EH (cell line): ENCODE data around the gene SLAMF9.

Source experiments
- DNase-seq: peaks from one replicate; pipeline ENCODE4 v3.0.0-alpha.2; 2015; ENCODE audit warnings: low read depth

The SLAMF9 gene

DNA sequence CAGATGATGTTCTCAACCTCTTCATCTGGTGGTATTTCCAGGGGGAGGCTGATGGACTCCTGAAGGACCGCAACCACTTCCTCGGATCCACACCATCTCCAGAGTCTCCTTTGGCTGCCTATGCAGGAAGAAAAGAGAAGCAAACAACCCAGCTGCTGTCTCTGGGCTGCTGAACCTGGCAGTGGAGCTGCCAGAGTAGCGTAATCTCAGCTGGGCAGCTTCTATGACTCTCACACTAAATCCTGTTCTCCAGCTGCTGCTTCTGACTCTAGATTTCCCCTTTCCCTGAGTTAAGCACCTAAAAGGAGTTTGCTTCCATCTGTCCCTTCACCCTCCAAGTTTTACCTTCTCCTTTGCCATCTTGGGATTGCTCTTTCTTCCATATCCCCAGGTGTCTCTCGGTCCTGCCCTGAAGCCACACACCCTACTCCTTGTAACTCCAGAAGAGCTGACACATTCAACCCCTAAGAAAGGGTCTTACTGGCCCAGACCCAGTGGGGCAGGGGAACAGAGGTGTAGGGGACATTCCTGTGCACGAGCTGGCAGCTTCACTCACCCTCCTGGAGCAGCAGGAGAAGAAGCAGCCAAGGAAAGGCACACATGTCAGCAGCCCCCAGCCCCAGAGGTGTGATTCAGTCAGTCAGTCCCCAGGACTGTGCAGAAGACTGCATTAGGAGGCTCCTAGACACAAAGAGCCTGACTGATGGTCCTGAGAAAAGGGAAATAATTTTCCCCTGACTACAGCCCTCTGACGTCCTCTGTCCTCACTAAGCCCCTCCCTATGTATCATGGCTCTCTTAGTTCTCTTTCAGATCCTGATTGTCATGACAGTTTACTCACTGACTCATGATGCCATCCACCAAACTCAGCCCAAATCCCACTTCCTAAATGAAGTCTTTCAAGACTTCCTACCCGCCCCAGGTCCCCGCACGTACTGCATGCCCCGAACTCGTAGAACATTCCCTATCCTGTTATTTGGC, at the start of gene SLAMF9:
Gene SLAMF9 (minus strand): TSS at position 702 of the 980 bp plus-strand sequence. CDS start 100 bp downstream, at position 602.
- peak; percentile 64 for DNase-seq

DNA sequence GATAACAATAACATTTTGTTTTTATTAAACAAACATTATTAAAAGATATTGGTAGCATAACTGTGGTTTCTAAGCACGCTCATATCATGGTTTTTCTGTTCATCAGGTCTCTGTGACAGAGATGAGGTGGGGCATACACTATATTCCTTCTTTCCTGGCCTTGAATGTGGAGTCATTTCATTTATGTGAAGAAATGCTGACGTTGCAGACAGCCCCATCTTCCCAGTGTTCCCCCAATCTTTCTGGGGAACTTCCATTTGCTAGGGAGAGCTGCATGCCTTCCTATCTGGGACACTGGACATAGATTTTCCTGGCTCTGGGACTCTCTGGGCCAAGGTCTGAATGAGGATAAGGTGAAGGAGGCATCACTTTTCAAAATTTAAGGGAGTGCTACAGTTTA, 47.4 kb upstream of the SLAMF9 start:
- DNase-seq = no peak

DNA sequence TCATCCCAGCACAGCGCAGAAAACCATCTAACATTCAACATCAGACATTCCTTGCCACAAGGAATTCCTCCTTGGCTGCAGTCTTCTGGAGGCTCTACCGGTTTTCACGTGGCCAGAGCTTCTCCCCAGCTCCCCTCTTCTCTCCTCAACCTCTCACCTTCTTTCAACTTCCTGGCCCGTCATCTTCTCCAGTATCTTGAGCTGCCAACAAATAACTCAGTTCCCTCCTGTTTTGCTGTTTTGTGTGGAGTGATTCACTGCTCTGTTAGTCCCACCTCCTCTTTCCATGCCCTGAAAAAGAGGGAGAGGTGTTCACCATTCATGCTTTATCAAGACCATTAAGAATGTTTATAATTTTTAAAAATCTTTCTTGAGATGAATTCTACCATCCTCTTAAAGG, 45.2 kb upstream of the SLAMF9 start:
- peak; percentile 29 for DNase-seq

DNA sequence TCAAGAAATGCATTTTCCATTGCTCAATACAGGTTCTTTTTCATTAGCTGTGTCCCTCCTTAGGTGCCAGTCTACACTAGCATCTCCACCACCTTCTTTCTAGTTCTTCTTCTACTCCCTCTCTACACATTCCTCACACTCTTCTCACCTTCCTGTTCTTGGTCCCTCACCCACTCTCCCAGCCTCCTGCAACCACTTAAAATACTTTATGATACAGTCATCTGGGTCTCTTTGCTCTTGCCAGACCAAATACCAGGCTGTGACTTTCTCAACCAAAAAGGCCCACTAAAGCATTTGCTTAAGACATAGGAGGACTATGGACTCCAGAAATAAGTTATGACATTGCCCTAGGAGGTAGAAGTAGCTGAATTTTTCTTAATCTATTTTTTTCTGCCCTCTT, 42.6 kb upstream of the SLAMF9 start:
- DNase-seq = peak; percentile 94

DNA sequence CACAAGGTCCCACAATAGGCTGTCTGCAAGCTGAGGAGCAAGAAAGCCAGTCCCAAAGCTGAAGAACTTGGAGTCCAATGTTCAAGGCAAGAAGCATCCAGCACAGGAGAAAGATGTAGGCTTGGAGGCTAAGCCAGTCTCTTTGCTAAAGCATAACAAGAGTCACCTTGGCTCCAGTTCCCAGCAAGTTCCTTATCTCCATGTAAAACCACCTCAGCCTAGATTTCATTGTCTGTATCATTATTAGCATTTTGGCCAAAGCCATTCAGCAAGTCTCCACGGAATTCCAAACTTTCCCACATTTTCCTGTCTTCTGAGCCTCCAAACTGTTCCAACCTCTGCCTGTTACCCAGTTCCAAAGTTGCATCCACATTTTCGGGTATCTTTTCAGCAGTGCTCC, 40.9 kb upstream of the SLAMF9 start:
- no peak for DNase-seq

DNA sequence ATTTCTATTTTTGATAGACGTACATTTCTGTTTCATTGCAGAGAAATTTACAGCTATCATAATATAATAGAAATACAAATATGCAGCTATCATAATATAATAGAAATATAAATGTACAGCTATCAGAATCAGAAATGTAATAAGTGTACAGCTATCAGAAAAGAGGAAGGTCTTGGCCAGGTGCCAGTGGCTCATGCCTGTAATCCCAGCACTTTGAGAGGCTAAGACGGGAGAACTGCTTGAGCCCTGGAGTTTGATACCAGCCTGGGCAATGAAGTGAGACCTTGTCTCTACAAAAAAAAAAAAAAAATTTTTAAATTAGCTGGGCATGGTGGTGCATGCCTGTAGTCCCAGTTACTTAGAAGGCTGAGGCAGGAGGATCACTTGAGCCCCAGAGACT, 39.9 kb upstream of the SLAMF9 start:
- no peak for DNase-seq

DNA sequence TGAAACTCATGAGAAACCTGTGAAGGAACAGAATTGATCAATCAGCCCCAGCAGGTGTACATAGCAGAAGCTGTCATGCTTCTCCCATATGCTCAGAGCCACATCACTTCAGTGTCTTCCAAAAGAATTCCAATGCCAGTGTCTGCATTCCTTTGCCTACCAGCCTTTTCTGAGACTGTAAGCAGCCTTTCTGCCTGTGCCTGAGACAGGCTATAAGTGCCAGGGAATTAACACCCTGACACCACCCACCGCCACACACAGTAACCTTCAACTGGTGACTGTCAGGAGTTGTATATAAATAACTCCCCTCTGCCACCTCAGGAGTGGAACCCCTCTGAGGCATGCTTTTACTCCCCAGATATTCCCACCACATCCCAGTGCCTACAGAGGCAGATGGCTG, 38.1 kb upstream of the SLAMF9 start:
- no peak for DNase-seq

DNA sequence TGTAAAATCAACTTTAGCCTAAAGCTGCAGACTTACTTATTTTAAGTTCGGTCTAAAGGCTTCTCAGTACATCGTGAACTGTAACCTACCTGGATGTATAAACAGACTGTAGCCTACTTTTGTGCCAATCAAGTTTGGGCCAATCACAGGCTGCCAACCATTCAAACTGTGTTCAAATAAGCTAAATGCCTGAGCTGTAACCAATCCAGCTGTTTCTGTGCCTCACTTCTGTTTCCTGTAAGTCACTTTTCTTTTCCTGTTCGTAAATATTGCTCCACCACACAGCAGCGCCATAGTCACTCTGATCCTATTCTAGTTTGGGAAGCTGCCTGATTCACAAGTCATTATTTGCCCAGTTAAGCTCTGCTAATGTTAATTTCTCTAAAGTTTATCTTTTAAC, 37.5 kb upstream of the SLAMF9 start:
- DNase-seq = peak; percentile 18

DNA sequence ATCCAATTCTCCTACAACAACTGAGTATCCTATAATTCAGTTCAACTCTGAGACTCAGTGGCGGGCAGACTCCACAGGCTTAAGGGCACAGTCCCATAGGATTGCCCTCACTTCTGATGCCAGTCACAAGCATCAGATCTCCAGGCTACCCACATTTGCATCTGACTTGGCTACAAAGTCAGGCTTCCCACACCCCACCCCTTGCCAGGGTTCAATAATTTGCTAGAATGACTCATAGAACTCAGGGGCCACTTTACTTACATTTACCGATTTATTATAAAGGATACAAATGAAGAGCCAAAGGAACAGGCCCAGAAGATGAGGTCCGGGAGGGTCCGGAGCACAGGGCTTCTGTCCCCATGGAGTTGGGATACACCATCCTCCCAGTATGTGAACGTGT, 36.0 kb upstream of the SLAMF9 start:
- DNase-seq = no peak

DNA sequence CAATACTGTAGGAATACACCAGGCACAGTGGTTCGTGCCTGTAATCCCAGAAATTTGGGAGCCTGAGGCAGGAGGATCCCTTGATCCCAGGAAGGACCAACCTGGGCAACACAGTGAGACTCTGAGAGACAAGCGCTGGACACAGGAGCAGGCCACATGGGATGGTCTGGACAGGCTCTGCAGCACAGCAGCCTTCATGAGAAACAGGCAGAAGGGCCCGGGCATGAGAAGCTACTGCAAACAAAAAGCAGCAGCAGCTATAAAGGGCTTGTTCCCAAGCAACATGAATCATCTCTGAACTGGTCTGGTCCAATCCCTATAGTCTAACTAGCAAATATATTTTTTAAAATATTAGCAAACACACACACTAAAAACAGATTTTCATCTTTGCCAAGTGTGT, 35.5 kb upstream of the SLAMF9 start:
- DNase-seq = no peak

DNA sequence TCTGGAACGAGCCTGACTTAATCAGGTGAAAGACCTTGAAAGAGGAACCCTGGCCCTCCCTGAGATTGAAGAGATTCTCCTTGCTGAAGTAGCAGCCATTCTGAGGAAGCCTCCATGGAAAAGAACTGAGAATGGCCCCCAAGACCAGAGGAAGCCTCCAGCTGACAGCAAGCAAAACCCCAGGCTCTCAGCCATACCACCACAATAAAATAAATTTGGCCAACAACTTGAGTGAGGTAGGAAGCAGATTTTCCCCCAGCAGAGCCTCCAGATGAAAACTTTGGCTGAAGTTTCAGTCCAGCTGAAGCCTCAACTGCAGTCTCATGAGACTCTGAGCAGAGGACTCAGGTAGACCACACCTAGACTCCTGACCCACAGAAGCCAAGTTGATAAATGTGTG, 34.0 kb upstream of the SLAMF9 start:
- DNase-seq = no peak

DNA sequence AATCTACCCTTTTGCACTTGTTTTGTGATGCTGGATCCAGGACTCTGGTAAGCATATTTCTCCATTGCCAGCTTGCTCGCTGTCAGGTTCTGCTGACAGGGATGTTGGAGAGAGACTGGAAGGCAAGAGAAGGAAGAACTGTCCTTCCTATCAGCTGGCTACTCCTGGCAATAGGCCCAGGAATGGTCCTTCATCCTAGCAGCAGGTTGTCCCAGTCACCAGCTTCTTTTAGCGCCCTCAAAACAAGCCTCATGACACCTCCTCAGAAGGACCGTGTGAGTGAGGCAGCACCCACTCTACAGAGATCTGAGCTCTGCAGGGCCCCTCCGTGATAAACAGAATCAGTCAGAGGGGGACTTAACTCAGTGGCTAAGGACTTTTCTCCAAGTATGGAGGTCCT, 33.1 kb upstream of the SLAMF9 start:
- DNase-seq = no peak

DNA sequence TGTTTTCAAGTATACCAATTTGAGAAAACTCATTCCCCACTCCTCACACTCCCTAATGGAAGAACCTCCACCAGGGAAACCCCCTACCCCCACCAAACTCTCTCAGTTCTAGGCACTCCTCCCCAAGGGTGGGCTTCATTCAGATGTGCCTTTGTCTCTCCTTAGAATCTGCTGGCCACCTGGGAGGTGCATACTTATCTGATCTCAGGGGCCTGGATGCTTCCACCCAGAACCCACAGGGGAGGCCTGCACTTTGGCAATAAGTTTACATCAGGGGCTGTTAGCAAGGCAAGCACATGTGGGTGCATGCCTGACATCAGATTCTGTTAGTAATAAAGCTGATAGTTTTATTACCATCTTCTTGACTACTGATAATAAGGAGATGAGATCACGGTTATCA, 32.5 kb upstream of the SLAMF9 start:
- DNase-seq = no peak

DNA sequence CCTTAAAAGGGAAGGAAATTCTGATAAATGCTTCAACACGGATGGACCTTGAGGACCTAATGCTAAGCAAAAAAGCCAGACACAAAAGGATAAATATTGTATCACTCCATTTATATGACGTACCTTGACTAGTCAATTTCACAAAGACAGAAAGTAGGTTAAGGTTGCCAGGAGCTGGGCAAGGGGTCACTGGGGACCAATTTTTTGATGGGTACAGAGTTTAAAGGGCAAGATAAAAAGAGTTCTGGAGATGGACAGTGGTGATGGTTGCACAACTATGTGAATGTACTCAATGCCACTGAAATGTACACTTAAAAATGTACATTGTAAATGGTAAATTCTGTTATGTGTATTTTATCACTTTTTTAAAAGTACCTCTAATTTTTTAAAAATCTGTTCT, 32.1 kb upstream of the SLAMF9 start:
- no peak for DNase-seq

DNA sequence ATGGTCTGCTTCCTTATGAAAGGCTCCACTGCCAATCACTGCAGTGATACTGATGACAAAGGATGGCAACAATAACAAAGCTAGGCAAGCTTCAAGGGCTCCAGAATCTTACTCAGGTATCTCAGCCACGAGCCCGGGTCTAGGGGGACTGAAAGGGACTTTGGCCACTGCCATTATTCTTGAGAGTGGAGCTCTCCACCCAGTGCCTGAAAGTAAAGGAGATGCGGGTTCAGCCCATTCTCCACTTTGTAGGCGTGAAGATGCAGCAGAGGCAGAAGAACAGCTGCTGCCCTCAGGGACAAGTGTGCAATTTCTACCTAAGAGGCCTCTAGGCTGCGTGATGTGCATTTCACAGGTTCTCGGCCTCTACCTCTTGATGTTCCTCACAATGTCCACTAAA, 31.4 kb upstream of the SLAMF9 start:
- DNase-seq = no peak

DNA sequence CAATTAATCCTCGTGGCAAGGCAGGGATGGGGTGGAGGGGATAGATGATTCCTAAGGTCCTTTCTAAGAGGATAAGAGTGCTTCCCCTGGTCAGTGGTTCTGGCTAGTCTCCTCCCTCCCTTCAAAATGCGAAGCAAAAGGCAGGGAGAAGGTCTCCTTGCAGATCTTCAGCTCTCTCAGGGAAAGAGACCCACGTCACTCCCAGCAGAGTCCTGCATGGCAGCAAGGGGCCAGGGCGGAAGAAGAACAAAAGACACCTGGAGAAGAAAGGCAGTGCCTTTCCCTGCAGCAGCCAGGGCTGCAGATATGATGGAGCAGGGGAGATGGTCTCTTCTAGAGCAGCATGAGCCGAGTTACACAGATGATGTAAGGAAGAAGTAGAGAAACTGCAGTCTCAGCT, 29.6 kb upstream of the SLAMF9 start:
- no peak for DNase-seq

DNA sequence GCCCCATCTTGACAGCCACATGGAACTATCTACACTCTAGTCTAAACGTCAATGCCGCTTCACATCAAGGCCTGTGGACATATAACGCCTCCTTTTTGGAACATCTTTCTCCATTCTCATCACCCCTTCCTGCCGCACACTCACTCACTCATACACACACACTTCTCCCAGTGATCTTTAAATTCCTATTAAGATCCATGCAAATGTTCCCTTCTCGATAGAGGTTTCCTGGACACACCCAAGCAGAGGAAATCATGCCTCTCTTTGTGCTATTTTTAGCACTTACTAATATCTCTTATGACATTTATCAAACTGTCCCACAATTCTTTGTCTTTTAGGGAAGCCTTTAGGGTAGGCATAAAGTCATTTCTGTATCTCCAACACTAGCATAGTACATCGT, 28.2 kb upstream of the SLAMF9 start:
- no peak for DNase-seq

DNA sequence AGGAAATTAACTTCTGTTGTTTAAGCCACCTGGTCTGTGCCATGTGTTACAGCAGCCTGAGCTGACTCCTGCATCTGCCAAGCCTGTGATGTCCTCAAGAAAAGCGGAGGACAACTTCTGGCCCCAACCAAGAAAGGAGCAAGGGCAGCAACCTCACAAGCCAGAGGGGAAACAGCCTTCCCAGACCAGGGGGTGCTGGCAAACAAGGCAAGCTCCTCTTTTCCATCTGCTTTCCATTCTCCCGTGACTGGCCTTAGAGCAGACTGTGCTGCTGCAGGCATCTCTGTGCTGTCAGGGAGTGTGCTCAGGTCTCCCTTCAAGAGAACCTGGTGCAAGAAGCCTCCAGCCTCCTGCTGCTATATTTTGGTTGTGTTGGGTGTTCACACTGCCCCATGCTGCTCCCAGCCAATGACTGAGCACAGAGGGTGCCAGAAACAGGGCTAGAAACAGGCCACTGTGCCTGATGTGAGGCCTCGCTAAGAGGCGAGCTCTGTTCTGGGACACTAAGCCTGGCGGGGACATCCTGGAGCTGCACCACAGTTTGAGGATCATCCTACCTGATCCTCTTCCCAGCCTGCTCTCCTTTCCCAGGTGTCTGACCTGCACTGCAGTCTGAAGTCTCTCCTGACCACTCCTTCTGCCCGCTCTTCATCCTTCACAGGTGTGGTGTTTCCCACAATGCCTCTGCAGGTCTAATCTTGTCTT, 27.5 kb upstream of the SLAMF9 start:
- no peak for DNase-seq

DNA sequence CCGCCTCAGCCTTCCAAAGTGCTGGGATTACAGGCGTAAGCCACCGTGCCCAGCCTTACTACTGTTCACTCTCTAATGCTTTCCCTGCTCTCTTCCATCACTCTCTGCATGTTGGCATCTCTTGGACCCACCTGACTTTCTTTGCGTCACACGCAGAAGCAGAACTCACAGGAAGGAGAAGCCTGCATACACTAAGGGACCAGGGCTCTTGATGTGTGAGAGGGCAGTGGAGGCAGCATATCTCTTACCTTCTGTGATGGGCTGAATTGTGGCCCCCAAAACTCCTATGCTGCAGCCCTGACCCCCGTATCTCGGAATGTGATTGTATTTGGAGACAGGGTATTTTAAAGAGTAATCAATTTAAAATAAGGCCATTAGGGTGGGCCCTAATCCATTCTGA, 26.7 kb upstream of the SLAMF9 start:
- no peak for DNase-seq

DNA sequence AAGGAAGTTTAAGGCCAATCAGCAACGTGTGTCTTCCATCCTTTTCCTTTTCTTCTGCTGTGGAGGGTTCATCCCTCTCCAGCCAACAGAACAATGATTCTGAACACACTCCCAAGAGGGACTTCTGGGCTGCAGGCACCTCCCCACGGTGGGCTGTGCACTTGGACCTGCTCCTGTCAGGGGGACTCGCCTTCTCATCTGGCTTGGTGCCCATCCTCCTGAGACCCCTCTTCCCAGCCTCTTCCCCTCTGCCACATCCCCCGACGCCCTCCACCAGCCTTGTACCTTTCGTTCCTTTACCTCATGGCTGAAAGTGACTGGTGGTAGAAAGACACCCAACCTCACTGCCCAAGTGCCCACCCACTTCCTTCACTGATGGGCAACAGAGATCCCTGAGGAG, 26.0 kb upstream of the SLAMF9 start:
- DNase-seq = no peak

DNA sequence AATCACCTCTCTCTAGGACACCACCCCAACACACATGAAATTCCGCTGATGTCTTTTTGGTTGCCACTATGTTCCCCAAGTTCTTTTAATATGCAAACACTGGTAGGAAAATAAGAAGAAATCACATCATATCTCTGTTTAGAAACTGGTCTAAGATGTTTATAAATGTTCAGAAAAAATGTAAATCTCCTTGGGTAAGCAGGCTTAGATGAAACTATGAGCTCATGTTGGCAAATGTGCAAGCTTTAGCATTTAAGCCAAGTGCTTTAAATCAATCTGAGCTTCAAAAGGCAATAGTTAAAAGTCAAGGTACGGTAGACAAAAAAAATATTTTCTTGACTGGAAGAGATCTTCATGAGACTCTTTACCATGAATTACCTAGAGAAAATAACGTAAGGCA, 25.2 kb upstream of the SLAMF9 start:
- DNase-seq = no peak

DNA sequence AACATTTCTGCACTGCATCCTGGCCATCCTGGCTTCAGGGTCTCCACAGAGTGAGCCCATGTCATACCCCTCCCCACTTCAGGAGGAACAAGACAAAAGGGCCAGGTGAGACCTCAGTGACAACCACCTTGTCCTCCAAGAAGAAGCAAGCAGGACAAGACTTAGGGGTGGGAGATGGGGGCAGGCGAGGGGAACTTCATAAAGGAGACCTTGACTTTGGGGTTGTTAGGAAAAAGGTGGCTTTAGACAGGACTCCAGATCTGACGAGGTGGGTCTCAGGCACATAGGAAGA, 24.0 kb upstream of the SLAMF9 start:
- DNase-seq = no peak

DNA sequence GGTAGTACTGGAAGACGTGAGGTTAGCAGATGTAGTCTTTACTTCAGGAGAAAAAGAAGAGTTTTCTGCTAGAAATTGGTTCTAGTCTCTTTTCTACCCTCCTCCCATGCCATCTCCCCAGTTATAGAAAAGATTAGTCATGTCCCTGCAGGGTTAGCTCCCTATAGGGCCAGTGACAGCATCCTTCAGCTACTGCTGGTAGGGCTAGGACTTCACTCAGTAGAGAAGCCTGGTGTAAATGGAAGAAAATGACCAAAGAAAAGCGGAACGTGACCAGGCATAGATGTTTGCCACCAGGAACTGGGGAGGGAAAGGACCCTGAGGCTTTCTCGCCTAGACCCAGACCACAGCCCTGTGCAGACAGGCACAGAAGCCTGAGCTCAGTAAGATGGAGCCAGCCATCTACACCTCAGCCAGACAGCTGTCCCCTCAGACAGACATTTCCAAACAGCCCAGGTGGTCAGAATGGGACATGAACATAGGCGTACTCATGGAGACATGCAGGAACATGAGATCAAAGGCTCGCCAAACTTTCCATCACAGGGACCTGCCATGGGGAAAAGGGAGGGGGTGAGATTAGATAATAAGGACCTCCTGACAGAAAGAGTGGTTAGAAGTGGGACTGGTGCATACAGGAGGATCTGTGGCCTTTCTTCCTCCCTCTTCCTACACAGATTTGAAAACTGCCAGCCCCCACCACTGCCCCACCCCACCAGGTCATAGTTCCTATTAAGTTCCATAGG, 23.5 kb upstream of the SLAMF9 start:
- DNase-seq = peak; percentile 17
